ENCODE data around the gene HNRNPC. TPM values are rescaled to one million over a fixed set of nuclear protein-coding genes. Genes with fewer than 3 reads are reported as not detected.
"Not testable (repeated sequence)": the region's sequence is repeated elsewhere in the genome, so short reads cannot be mapped to it uniquely, and the experiment has no call there.

HNRNPC gene
- total RNA-seq, 1 experiment from 2014 or later: 1,144 TPM

DNA sequence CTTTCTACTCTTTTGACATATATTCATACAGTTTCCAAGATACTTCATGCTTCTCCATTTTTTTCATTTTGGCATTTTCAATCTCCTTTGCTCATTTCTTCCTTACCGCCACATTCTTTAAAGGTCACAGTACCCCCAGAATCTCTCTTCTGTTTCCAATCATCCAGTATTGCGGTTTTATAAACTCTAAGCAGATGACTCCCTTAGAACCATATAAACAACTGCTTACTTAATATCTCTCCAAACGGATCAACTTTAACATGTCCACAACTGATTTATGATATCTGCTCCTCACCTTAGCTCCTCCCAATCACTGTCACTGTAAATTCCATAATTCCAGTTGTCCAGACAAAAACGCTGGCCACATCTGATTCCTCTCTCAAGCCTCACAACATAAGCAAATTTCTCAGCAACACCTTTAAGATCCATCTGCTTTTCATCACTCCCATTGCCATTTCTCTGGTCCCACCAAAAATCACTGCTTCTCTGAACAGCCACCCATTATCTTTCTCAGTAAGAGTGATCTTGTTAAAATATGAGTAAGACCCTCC is 49.6 kb downstream of the HNRNPC start:
- H3K4me2 ChIP-seq (ENCODE audit: low read depth, low read length, poor library complexity, severe bottlenecking): no peak overlapping the region
- H3K36me3 ChIP-seq (ENCODE audit: insufficient read depth, low read length): peaks cover 90% of the 10 kb centered on the region
- H3K79me2 ChIP-seq (ENCODE audit: low read length): peaks cover 96% of the 10 kb centered on the region
- H3K9me2 ChIP-seq (replicated peaks; ENCODE audit: insufficient read depth, low read length): no peaks in the 10 kb centered on the region
- H4K20me1 ChIP-seq (ENCODE audit: insufficient read depth, low read depth, low read length): peaks cover 96% of the 10 kb centered on the region
- no peaks in the 10 kb centered on the region for H3K27me3 ChIP-seq (ENCODE audit: low read length)
- H2AFZ ChIP-seq (ENCODE audit: low read length): no peak overlapping the region
- no peak for DNase-seq
- peaks cover 3% of the 10 kb centered on the region; the same call in 1 of the 2 replicates for H3K4me1 ChIP-seq (ENCODE audit: low read length)
- H3K9ac ChIP-seq (ENCODE audit: low read length): no peak overlapping the region
- no peaks in the 10 kb centered on the region for H3K9me3 ChIP-seq (ENCODE audit: low read length)
- no peak overlapping the region for H3K4me3 ChIP-seq (ENCODE audit: low read length)
- H3K27ac ChIP-seq (ENCODE audit: low read length): no peak overlapping the region

GRCh38 chr14:21219120-21219519 is 50.1 kb downstream of the HNRNPC start:
- H3K36me3 ChIP-seq (ENCODE audit: insufficient read depth, low read length): peaks cover 90% of the 10 kb centered on the region
- H3K9me2 ChIP-seq (replicated peaks; ENCODE audit: insufficient read depth, low read length): no peaks in the 10 kb centered on the region
- H3K79me2 ChIP-seq (ENCODE audit: low read length): peaks cover 96% of the 10 kb centered on the region
- H4K20me1 ChIP-seq (ENCODE audit: insufficient read depth, low read depth, low read length): peaks cover 96% of the 10 kb centered on the region
- H2AFZ ChIP-seq (ENCODE audit: low read length): no peak overlapping the region
- no peaks in the 10 kb centered on the region for H3K9me3 ChIP-seq (ENCODE audit: low read length)
- no peak overlapping the region for H3K4me3 ChIP-seq (ENCODE audit: low read length)
- no peak overlapping the region for H3K27ac ChIP-seq (ENCODE audit: low read length)
- H3K9ac ChIP-seq (ENCODE audit: low read length): no peak overlapping the region
- DNase-seq: no peak
- no peak overlapping the region for H3K4me2 ChIP-seq (ENCODE audit: low read depth, low read length, poor library complexity, severe bottlenecking)
- no peaks in the 10 kb centered on the region for H3K27me3 ChIP-seq (ENCODE audit: low read length)
- peaks cover 3% of the 10 kb centered on the region; the same call in 1 of the 2 replicates for H3K4me1 ChIP-seq (ENCODE audit: low read length)

GRCh38 chr14:21215879-21216251 is 53.4 kb downstream of the HNRNPC start:
- no peaks in the 10 kb centered on the region for H3K9me3 ChIP-seq (ENCODE audit: low read length)
- no peak overlapping the region for H3K4me3 ChIP-seq (ENCODE audit: low read length)

GRCh38 chr14:21215130-21215878 is 53.9 kb downstream of the HNRNPC start:
- H3K4me3 ChIP-seq (ENCODE audit: low read length): no peak overlapping the region
- H3K27me3 ChIP-seq (ENCODE audit: low read length): no peaks in the 10 kb centered on the region
- H3K79me2 ChIP-seq (ENCODE audit: low read length): peaks cover 66% of the 10 kb centered on the region
- DNase-seq: no peak
- H2AFZ ChIP-seq (ENCODE audit: low read length): no peak overlapping the region
- peaks cover 88% of the 10 kb centered on the region for H4K20me1 ChIP-seq (ENCODE audit: insufficient read depth, low read depth, low read length)
- no peaks in the 10 kb centered on the region for H3K9me2 ChIP-seq (replicated peaks; ENCODE audit: insufficient read depth, low read length)
- no peak overlapping the region for H3K27ac ChIP-seq (ENCODE audit: low read length)
- H3K4me1 ChIP-seq (ENCODE audit: low read length): peaks cover 3% of the 10 kb centered on the region; the same call in 1 of the 2 replicates
- peaks cover 85% of the 10 kb centered on the region for H3K36me3 ChIP-seq (ENCODE audit: insufficient read depth, low read length)
- no peak overlapping the region for H3K4me2 ChIP-seq (ENCODE audit: low read depth, low read length, poor library complexity, severe bottlenecking)
- H3K9ac ChIP-seq (ENCODE audit: low read length): no peak overlapping the region
- H3K9me3 ChIP-seq (ENCODE audit: low read length): no peaks in the 10 kb centered on the region

More at GRCh38 chr14:21215879-21216251, 53.4 kb downstream of the HNRNPC start:
- H3K36me3 ChIP-seq (ENCODE audit: insufficient read depth, low read length): peaks cover 89% of the 10 kb centered on the region
- H3K27ac ChIP-seq (ENCODE audit: low read length): no peak overlapping the region
- no peak for DNase-seq
- H3K27me3 ChIP-seq (ENCODE audit: low read length): no peaks in the 10 kb centered on the region
- H2AFZ ChIP-seq (ENCODE audit: low read length): no peak overlapping the region
- peaks cover 72% of the 10 kb centered on the region for H3K79me2 ChIP-seq (ENCODE audit: low read length)
- no peak overlapping the region for H3K9ac ChIP-seq (ENCODE audit: low read length)
- peaks cover 3% of the 10 kb centered on the region; the same call in 1 of the 2 replicates for H3K4me1 ChIP-seq (ENCODE audit: low read length)
- peaks cover 93% of the 10 kb centered on the region for H4K20me1 ChIP-seq (ENCODE audit: insufficient read depth, low read depth, low read length)
- no peaks in the 10 kb centered on the region for H3K9me2 ChIP-seq (replicated peaks; ENCODE audit: insufficient read depth, low read length)
- no peak overlapping the region for H3K4me2 ChIP-seq (ENCODE audit: low read depth, low read length, poor library complexity, severe bottlenecking)

GRCh38 chr14:21213652-21214051 is 55.6 kb downstream of the HNRNPC start:
- H3K36me3 ChIP-seq (ENCODE audit: insufficient read depth, low read length): peaks cover 91% of the 10 kb centered on the region
- H2AFZ ChIP-seq (ENCODE audit: low read length): no peak overlapping the region

GRCh38 chr14:21212824-21213223 is 56.4 kb downstream of the HNRNPC start:
- not testable (repeated sequence) for H3K9ac ChIP-seq (ENCODE audit: low read length); DNase-seq; H3K27ac ChIP-seq (ENCODE audit: low read length); H2AFZ ChIP-seq (ENCODE audit: low read length); H3K9me3 ChIP-seq (ENCODE audit: low read length); H3K4me1 ChIP-seq (ENCODE audit: low read length); H3K27me3 ChIP-seq (ENCODE audit: low read length); H3K4me2 ChIP-seq (ENCODE audit: low read depth, low read length, poor library complexity, severe bottlenecking); H3K9me2 ChIP-seq (replicated peaks; ENCODE audit: insufficient read depth, low read length); H3K4me3 ChIP-seq (ENCODE audit: low read length)
- peaks cover 90% of the 10 kb centered on the region for H4K20me1 ChIP-seq (ENCODE audit: insufficient read depth, low read depth, low read length)
- peaks cover 44% of the 10 kb centered on the region for H3K79me2 ChIP-seq (ENCODE audit: low read length)
- peaks cover 93% of the 10 kb centered on the region for H3K36me3 ChIP-seq (ENCODE audit: insufficient read depth, low read length)

More at GRCh38 chr14:21213652-21214051, 55.6 kb downstream of the HNRNPC start:
- Histone ChIP-seq H3K4me2 (ENCODE audit: low read depth, low read length, poor library complexity, severe bottlenecking) (no peak overlapping the region), H3K27ac (ENCODE audit: low read length) (no peak overlapping the region), H3K9me3 (ENCODE audit: low read length) (no peaks in the 10 kb centered on the region), H3K9ac (ENCODE audit: low read length) (no peak overlapping the region), H3K27me3 (ENCODE audit: low read length) (no peaks in the 10 kb centered on the region), H3K9me2 (replicated peaks; ENCODE audit: insufficient read depth, low read length) (no peaks in the 10 kb centered on the region), H4K20me1 (ENCODE audit: insufficient read depth, low read depth, low read length) (peaks cover 90% of the 10 kb centered on the region), H3K4me1 (ENCODE audit: low read length) (peaks cover 4% of the 10 kb centered on the region; the same call in 1 of the 2 replicates), H3K4me3 (ENCODE audit: low read length) (no peak overlapping the region), H3K79me2 (ENCODE audit: low read length) (peaks cover 52% of the 10 kb centered on the region)
- no peak for DNase-seq

DNA sequence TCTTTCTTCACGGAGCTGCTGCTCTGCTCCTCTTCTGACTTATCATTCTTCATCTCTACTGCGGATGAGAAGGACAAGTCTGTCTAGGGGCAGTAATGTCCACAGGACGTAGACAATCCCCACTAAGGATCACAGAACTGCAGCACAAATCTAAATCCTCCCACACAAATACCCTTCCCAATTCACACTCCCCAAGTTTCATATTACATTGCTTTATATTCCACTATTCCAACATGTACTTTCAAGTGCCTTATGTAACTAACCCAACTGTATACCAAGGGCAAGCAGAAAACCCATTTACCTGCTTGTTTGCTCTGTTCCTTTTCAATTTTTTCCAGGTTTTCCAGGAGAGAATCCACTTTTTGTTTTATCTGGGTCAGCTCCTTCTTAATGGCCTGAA is 57.7 kb downstream of the HNRNPC start:
- H3K27me3 ChIP-seq (ENCODE audit: low read length): no peaks in the 10 kb centered on the region
- no peak for DNase-seq
- peaks cover 93% of the 10 kb centered on the region for H3K36me3 ChIP-seq (ENCODE audit: insufficient read depth, low read length)
- no peak overlapping the region for H2AFZ ChIP-seq (ENCODE audit: low read length)
- peaks cover 3% of the 10 kb centered on the region; the same call in 1 of the 2 replicates for H3K4me1 ChIP-seq (ENCODE audit: low read length)
- peaks cover 31% of the 10 kb centered on the region for H3K79me2 ChIP-seq (ENCODE audit: low read length)
- H3K27ac ChIP-seq (ENCODE audit: low read length): no peak overlapping the region
- no peak overlapping the region for H3K9ac ChIP-seq (ENCODE audit: low read length)
- no peaks in the 10 kb centered on the region for H3K9me3 ChIP-seq (ENCODE audit: low read length)
- H4K20me1 ChIP-seq (ENCODE audit: insufficient read depth, low read depth, low read length): peaks cover 90% of the 10 kb centered on the region
- no peak overlapping the region for H3K4me3 ChIP-seq (ENCODE audit: low read length)
- no peak overlapping the region for H3K4me2 ChIP-seq (ENCODE audit: low read depth, low read length, poor library complexity, severe bottlenecking)
- no peaks in the 10 kb centered on the region for H3K9me2 ChIP-seq (replicated peaks; ENCODE audit: insufficient read depth, low read length)

DNA sequence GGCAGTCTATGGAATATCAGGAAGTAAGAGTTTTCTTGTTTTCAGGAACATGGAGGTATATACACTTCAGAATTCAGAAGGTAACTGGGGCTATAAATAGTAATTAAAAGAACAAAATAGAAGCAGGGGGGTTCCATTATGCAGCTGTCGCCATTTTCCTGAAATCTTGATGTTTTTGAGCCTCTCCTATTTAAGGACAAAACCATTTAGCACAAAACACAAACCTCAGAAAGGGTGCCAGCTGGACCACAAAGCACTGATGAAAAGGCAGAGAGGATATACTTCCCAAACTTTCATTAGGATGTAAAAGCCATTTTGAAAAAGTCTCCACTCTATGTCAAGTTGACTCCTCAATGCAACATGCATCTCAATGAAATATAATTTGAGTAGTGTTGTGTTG is 59.2 kb downstream of the HNRNPC start:
- Histone ChIP-seq H3K4me1 (ENCODE audit: low read length) (peaks cover 3% of the 10 kb centered on the region; the same call in 1 of the 2 replicates), H3K27me3 (ENCODE audit: low read length) (no peaks in the 10 kb centered on the region), H3K27ac (ENCODE audit: low read length) (no peak overlapping the region), H2AFZ (ENCODE audit: low read length) (no peak overlapping the region), H3K4me2 (ENCODE audit: low read depth, low read length, poor library complexity, severe bottlenecking) (no peak overlapping the region), H3K9me2 (replicated peaks; ENCODE audit: insufficient read depth, low read length) (no peaks in the 10 kb centered on the region), H3K79me2 (ENCODE audit: low read length) (peaks cover 18% of the 10 kb centered on the region), H3K9me3 (ENCODE audit: low read length) (no peaks in the 10 kb centered on the region), H3K4me3 (ENCODE audit: low read length) (no peak overlapping the region), H4K20me1 (ENCODE audit: insufficient read depth, low read depth, low read length) (peaks cover 90% of the 10 kb centered on the region), H3K36me3 (ENCODE audit: insufficient read depth, low read length) (peaks cover 93% of the 10 kb centered on the region), H3K9ac (ENCODE audit: low read length) (no peak overlapping the region)
- no peak for DNase-seq

Measured in Karpas-422 (cell line).